T-cell (primary cell): ENCODE results near the gene TMED9. TPM values are rescaled to one million over a fixed set of nuclear protein-coding genes. Genes with fewer than 3 reads are reported as not detected.
"Not testable (repeated sequence)": the region's sequence is repeated elsewhere in the genome, so short reads cannot be mapped to it uniquely, and the experiment has no call there.

ENCODE experiments used
- ATAC-seq, 4 experiments: fragments of 200-7000 bp in 3 of 4; fragments of 150-1000 bp in 1 of 4; cut with Tn5 transposase; replicated peaks in 1 of 4; 1 replicate in 3 of 4; 2 replicates in 1 of 4; pipeline ENCODE4 v1.10.0; 2021; ENCODE audit warnings: moderate library complexity in 3 of 4, mild to moderate bottlenecking in 2 of 4, moderate number of reproducible peaks in 1 of 4
- CTCF ChIA-PET, 2 donors: fragments of 300-600 bp; sonication (Branson Sonifier 250); formaldehyde crosslinking; loops; one replicate each; lab custom pipeline; 2022; ENCODE audit warnings: antibody characterized with exemption in 2 of 2; lab: Charles Lee
- POLR2A ChIA-PET, 2 donors: fragments of 300-600 bp; sonication (Branson Sonifier 250); formaldehyde crosslinking; loops; one replicate each; lab custom pipeline; 2022; ENCODE audit warnings: antibody characterized with exemption in 2 of 2; lab: Charles Lee
- DNase-seq, 35 experiments: peaks; one replicate each; pipeline versions ENCODE4 v3.0.0 to v3.0.0-alpha.2; 2013 to 2023
- H3K27ac ChIP-seq: one replicate; pipeline ENCODE4 v1.5.1; 2013; ENCODE audit warnings: low read length
- H3K27me3 ChIP-seq, 2 experiments: replicated peaks in 1 of 2; 1 replicate in 1 of 2; 2 replicates in 1 of 2; pipeline versions ENCODE4 v1.6.1 to v1.7.0; 2013; ENCODE audit warnings: low read length in 1 of 2, mixed read lengths in 1 of 2; ENCODE audit not compliant: control insufficient read depth in 2 of 2, insufficient read depth in 2 of 2; ENCODE audit errors: extremely low read depth in 1 of 2
- H3K36me3 ChIP-seq, 2 donors: 1 replicate in 1 of 2; 2 replicates in 1 of 2; pipeline versions ENCODE4 v1.6.1 to v1.7.0; 2013; ENCODE audit warnings: low read length in 1 of 2; ENCODE audit not compliant: control insufficient read depth in 2 of 2, insufficient read depth in 1 of 2; ENCODE audit errors: extremely low read depth in 1 of 2
- H3K4me1 ChIP-seq, 2 experiments: 1 replicate in 1 of 2; 2 replicates in 1 of 2; pipeline versions ENCODE4 v1.6.1 to v1.7.0; 2013; ENCODE audit warnings: low read length in 2 of 2, mixed read lengths in 1 of 2; ENCODE audit not compliant: insufficient read depth in 2 of 2, control insufficient read depth in 1 of 2; ENCODE audit errors: extremely low read depth in 1 of 2
- H3K4me3 ChIP-seq, 2 donors: 1 replicate in 1 of 2; 2 replicates in 1 of 2; pipeline versions ENCODE4 v1.5.1 to v1.7.0; 2013; ENCODE audit warnings: mild to moderate bottlenecking in 2 of 2, low read length in 1 of 2, moderate library complexity in 1 of 2; ENCODE audit not compliant: control insufficient read depth in 1 of 2; ENCODE audit errors: extremely low read depth in 1 of 2
- H3K9me3 ChIP-seq: 2 replicates; pipeline ENCODE4 v1.7.0; 2013
- H3K27ac Mint-ChIP-seq, 2 donors: one replicate each; pipeline ENCODE4 v1.8.0; 2020 to 2021; ENCODE audit warnings: mild to moderate bottlenecking in 2 of 2, mixed read lengths in 2 of 2
- H3K27me3 Mint-ChIP-seq, 2 donors: one replicate each; pipeline ENCODE4 v1.8.0; 2021 to 2022; ENCODE audit warnings: mixed read lengths in 2 of 2
- H3K36me3 Mint-ChIP-seq: one replicate; pipeline ENCODE4 v1.8.0; 2021; ENCODE audit warnings: mixed read lengths
- H3K4me1 Mint-ChIP-seq, 3 donors: one replicate each; pipeline ENCODE4 v1.8.0; 2020 to 2022; ENCODE audit warnings: mixed read lengths in 3 of 3, mild to moderate bottlenecking in 1 of 3
- H3K4me3 Mint-ChIP-seq, 3 donors: one replicate each; pipeline ENCODE4 v1.8.0; 2020 to 2022; ENCODE audit warnings: mild to moderate bottlenecking in 3 of 3, mixed read lengths in 3 of 3, moderate library complexity in 3 of 3
- H3K9me3 Mint-ChIP-seq, 3 donors: one replicate each; pipeline ENCODE4 v1.8.0; 2020 to 2022; ENCODE audit warnings: mixed read lengths in 3 of 3
- WGBS: methylation state at CpG from one replicate; pipeline ENCODE4 v1.1.5; 2013; ENCODE audit warnings: missing lambda C conversion rate; ENCODE audit not compliant: insufficient coverage; 5-methylcytosine and 5-hydroxymethylcytosine counted together
- total RNA-seq, 35 experiments: library from RNA in 6 of 35; stranded (reverse) in 6 of 35; fragments of 120-200 nt in 1 of 35; gene quantifications; one replicate each; pipeline versions ENCODE4 v1.2.1 to v1.2.4 and lab custom pipeline; 2013 to 2026

Gene TMED9
- total RNA-seq, 5 donors from 2014 or later (not counting 1 experiment from before 2014, with no cell fraction given): 51.2 to 96.1 (median 84.8) TPM

- no peaks in the 10 kb centered on the region for H3K9me3 Mint-ChIP-seq
- H3K36me3 Mint-ChIP-seq: peaks cover 5% of the 10 kb centered on the region
- DNase-seq: no peak
- Histone ChIP-seq H3K36me3 (peaks cover 2 to 7% of the 10 kb centered on the region in 2 donors), H3K4me3 (no peak overlapping the region), H3K27me3 (no peaks in the 10 kb centered on the region), H3K27ac (no peak overlapping the region), H3K9me3 (no peaks in the 10 kb centered on the region), H3K4me1 (peaks cover 13 to 26% of the 10 kb centered on the region in 2 experiments)
- H3K4me1 Mint-ChIP-seq: peaks cover 27 to 40% (median 36%) of the 10 kb centered on the region in 3 donors
- no peaks in the 10 kb centered on the region for H3K27me3 Mint-ChIP-seq
- no peak overlapping the region for H3K27ac Mint-ChIP-seq
- peak overlapping the region in 1 of 3 donors; percentile 85 for H3K4me3 Mint-ChIP-seq
- WGBS: 100% methylated on average over 2 of the region's 5 CpGs
- POLR2A ChIA-PET: no interaction called here
- no peak for ATAC-seq
- CTCF ChIA-PET: no interaction called here
These were observed 36.3 kb upstream of the TMED9 start for GRCh38 chr5:177555665-177556064.

- H3K27ac ChIP-seq: peak overlapping the region; percentile 8
- Mint-ChIP-seq H3K36me3 (peaks cover 2% of the 10 kb centered on the region), H3K27ac (peak overlapping the region; percentile 31 to 55), H3K27me3 (no peaks in the 10 kb centered on the region), H3K9me3 (no peaks in the 10 kb centered on the region), H3K4me3 (no peak overlapping the region), H3K4me1 (peaks cover 23 to 36% (median 27%) of the 10 kb centered on the region in 3 donors)
- ATAC-seq (no peak), DNase-seq (peak in 3 of 35 experiments; percentile 2 to 36 (median 13))
- WGBS: 60% methylated on average over 1 of the region's 4 CpGs
- H3K9me3 ChIP-seq: no peaks in the 10 kb centered on the region
- H3K27me3 ChIP-seq: no peaks in the 10 kb centered on the region
- ChIA-PET CTCF (no interaction called here), POLR2A (interaction anchor here in 1 of 2 donors (0.6 kb wide), 1 partner anchor 982 kb away, joined by 4 read pairs; no protein-coding TSS in a partner anchor)
- H3K4me3 ChIP-seq: no peak overlapping the region
- no peaks in the 10 kb centered on the region for H3K36me3 ChIP-seq
- H3K4me1 ChIP-seq: peaks cover 12 to 26% of the 10 kb centered on the region in 2 experiments
These were observed 34.9 kb upstream of the TMED9 start for GRCh38 chr5:177557041-177557647.

- H3K36me3 ChIP-seq: no peaks in the 10 kb centered on the region
- no peaks in the 10 kb centered on the region for H3K9me3 ChIP-seq
- POLR2A ChIA-PET: interaction anchor here in 1 of 2 donors (0.6 kb wide), 1 partner anchor 981 kb away, joined by 4 read pairs; no protein-coding TSS in a partner anchor
- no peaks in the 10 kb centered on the region for H3K27me3 ChIP-seq
- H3K27ac ChIP-seq: no peak overlapping the region
- H3K4me3 Mint-ChIP-seq: no peak overlapping the region
- ATAC-seq: no peak
- no peaks in the 10 kb centered on the region for H3K27me3 Mint-ChIP-seq
- H3K4me3 ChIP-seq: no peak overlapping the region
- H3K9me3 Mint-ChIP-seq: no peaks in the 10 kb centered on the region
- peak overlapping the region in 1 of 2 donors; percentile 55 for H3K27ac Mint-ChIP-seq
- no peak for DNase-seq
- 82% methylated on average over 3 of the region's 5 CpGs for WGBS
- CTCF ChIA-PET: no interaction called here
- peaks cover 9 to 24% of the 10 kb centered on the region in 2 experiments for H3K4me1 ChIP-seq
- H3K36me3 Mint-ChIP-seq: no peaks in the 10 kb centered on the region
- peaks cover 16 to 30% (median 21%) of the 10 kb centered on the region in 3 donors for H3K4me1 Mint-ChIP-seq
These were observed 34.2 kb upstream of the TMED9 start for GRCh38 chr5:177557796-177558195.

GRCh38 chr5:177559446-177559941 is 32.5 kb upstream of the TMED9 start:
- CTCF ChIA-PET, H3K36me3 ChIP-seq, H3K27me3 Mint-ChIP-seq, H3K36me3 Mint-ChIP-seq, ATAC-seq, H3K4me3 Mint-ChIP-seq, POLR2A ChIA-PET, H3K27ac Mint-ChIP-seq, DNase-seq, H3K4me3 ChIP-seq, H3K27me3 ChIP-seq, H3K9me3 ChIP-seq, H3K9me3 Mint-ChIP-seq, H3K27ac ChIP-seq: not testable (repeated sequence)
- peaks cover 0 to 12% of the 10 kb centered on the region in 2 experiments for H3K4me1 ChIP-seq
- WGBS: 94% methylated on average over 2 of the region's 8 CpGs
- H3K4me1 Mint-ChIP-seq: peaks cover 7 to 20% (median 14%) of the 10 kb centered on the region in 3 donors

GRCh38 chr5:177565046-177565445 is 27.0 kb upstream of the TMED9 start:
- Histone ChIP-seq H3K4me1 (no peaks in the 10 kb centered on the region), H3K4me3 (no peak overlapping the region), H3K27ac (no peak overlapping the region), H3K36me3 (no peaks in the 10 kb centered on the region), H3K27me3 (peaks cover 0 to 16% of the 10 kb centered on the region in 2 experiments), H3K9me3 (no peaks in the 10 kb centered on the region)
- ChIA-PET POLR2A (interaction anchor here in 1 of 2 donors (0.6 kb wide), 1 partner anchor 28 kb away, joined by 3 read pairs; no protein-coding TSS in a partner anchor), CTCF (no interaction called here)
- DNase-seq: no peak
- no peak overlapping the region for H3K27ac Mint-ChIP-seq
- peaks cover 18 to 19% of the 10 kb centered on the region in 2 donors for H3K27me3 Mint-ChIP-seq
- H3K4me3 Mint-ChIP-seq: no peak overlapping the region
- no peak for ATAC-seq
- H3K4me1 Mint-ChIP-seq: no peaks in the 10 kb centered on the region
- WGBS: no CpG with 5 or more reads among the region's 8 CpGs
- H3K9me3 Mint-ChIP-seq: no peaks in the 10 kb centered on the region
- H3K36me3 Mint-ChIP-seq: no peaks in the 10 kb centered on the region

GRCh38 chr5:177568326-177568725 is 23.7 kb upstream of the TMED9 start:
- H3K9me3 Mint-ChIP-seq: no peaks in the 10 kb centered on the region
- no peak overlapping the region for H3K4me3 ChIP-seq
- ATAC-seq (no peak), DNase-seq (no peak)
- H3K36me3 ChIP-seq: no peaks in the 10 kb centered on the region
- peaks cover 18 to 19% of the 10 kb centered on the region in 2 donors for H3K27me3 Mint-ChIP-seq
- WGBS: 73% methylated on average over 5 of the region's 7 CpGs
- H3K9me3 ChIP-seq: no peaks in the 10 kb centered on the region
- H3K36me3 Mint-ChIP-seq: no peaks in the 10 kb centered on the region
- ChIA-PET CTCF (no interaction called here), POLR2A (no interaction called here)
- no peaks in the 10 kb centered on the region for H3K4me1 ChIP-seq
- no peak overlapping the region for H3K4me3 Mint-ChIP-seq
- no peak overlapping the region for H3K27ac ChIP-seq
- peaks cover 0 to 19% of the 10 kb centered on the region in 2 experiments for H3K27me3 ChIP-seq
- H3K4me1 Mint-ChIP-seq: no peaks in the 10 kb centered on the region
- no peak overlapping the region for H3K27ac Mint-ChIP-seq
